ENCODE measurements around the gene UNC13C.
A peak's percentile ranks its signal among the peaks of the same experiment; 100 is the strongest.
"Not testable (repeated sequence)": the region's sequence is repeated elsewhere in the genome, so short reads cannot be mapped to it uniquely, and the experiment has no call there.

Gene UNC13C

DNA sequence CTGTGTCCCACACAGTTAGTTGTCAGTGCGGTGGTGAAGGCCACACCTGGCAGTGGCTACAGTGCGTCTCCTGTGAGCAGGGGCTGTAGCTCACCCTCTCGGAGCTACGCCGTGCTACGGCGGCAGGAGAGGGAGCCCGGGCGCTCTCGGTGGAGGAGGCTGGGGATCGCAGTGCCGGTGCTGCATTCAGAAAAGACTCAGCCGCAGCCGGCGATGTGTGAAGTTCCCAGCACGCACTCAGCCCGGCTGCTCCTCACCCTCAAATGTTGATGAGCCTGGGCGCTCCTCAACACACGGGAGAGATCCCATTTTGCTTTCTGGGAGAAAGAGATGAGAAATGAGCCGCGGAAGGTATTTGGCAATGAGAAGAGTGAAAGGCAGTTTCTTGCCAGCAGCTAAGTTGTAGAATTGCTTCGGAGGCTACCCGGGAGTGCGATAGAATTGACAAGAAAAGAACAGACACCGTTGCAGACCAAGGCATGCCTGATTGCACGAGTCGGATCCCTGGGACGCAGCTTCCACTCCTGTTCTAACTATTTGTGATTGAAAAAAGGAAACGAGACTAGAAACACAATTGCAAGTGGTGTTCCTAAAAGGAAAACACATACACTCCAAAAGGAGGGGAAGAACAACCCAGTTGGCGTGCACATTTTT, at the start of gene UNC13C:
UNC13C (plus strand) TSS at position 189 of the 654 bp plus-strand sequence. CDS start 34,463 bp downstream, outside the sequence.
- no peak for TF ChIP-seq CTCF (IDR thresholded peaks at IDR 0.05; ENCODE audit: extremely low read depth, missing control alignments)
- no peak for DNase-seq (ENCODE audit: low spot score)

- no peak for TF ChIP-seq CTCF (IDR thresholded peaks at IDR 0.05; ENCODE audit: extremely low read depth, missing control alignments)
- no peak for DNase-seq (ENCODE audit: low spot score)
Measured at GRCh38 chr15:53936137-53936536, 42.1 kb upstream of the UNC13C start.

DNA sequence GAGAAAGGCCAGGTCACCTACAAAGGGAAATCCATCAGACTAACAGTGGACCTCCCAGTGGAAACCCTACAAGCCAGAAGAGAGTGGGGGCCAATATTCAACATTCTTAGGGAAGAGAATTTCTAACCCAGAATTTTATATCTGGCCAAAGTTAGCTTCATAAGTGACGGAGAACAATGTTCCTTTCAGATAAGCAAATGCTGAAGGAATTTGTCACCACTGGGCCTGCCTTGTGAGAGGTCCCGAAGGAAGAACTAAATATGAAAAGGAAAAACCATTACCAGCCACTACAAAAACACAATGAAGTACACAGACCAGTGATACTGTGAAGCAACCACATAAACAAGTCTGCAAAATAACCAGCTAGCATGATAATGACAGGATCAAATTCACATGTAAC, 40.6 kb upstream of the UNC13C start:
- not testable (repeated sequence) for DNase-seq (ENCODE audit: low spot score)

DNA sequence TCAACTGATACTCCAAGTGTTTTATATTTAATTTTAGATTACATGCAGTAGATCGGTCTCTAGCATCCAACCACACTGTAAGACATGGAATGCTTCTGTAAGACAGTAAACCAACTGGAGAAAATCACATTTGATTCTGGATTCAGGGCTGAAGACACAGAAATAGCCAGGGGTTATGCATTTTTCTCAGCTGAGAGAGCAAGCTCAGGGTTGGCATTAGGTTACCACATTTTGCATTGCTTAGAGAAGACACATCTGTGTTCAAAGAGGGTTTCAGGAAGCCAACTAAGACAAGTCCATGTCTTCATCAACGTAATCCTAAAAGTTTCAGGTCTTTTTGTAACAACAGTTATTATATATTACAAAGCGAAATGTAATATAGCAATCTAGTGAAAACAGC, 27.7 kb upstream of the UNC13C start:
- DNase-seq (ENCODE audit: low spot score): no peak
- no peak for TF ChIP-seq CTCF (IDR thresholded peaks at IDR 0.05; ENCODE audit: extremely low read depth, missing control alignments)

GRCh38 chr15:53955396-53955795, 22.8 kb upstream of the UNC13C start:
- DNase-seq (ENCODE audit: low spot score): no peak
- no peak for TF ChIP-seq CTCF (IDR thresholded peaks at IDR 0.05; ENCODE audit: extremely low read depth, missing control alignments)

DNA sequence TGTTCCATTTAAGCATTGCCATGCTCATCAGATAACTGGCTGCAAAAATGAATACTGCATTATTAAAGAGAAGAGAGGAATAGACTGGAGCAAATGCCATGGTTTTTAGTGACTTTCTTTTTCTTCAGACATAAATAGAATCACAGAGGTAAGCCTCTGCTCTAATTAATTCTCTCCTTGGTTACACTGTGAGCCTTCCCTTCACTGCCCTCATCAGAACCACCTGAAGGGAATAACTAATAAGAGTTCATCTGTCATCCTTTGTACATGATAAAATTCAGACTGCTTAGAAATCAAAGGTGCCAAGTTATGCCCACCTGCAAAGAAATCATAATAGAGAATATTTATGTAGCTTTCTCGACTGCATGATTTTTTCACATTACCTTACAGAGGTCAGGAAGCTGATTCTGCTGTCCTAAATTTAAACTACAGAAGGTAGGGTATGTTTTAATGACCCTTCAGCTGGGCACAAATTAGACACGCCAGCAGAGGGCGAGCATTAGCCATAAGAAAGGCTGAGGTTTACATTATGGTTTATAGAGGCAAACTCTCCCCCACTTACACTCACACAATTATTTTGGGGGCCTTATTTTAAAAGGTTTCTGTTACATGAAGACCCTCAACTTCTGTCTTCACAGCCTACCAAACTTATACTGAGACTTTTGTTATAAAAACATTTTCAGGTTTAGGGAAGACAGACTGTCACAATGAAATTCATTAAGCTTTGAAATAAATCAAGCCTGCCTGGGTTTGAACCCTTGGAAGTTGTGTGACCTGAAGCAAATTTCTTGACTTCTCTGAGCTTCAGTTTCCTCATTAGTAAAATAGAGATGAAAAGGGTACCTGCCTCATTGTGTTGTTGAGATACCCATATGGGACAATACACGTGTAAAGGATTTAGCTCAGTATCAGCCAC, 15.3 kb upstream of the UNC13C start:
- TF ChIP-seq CTCF (IDR thresholded peaks at IDR 0.05; ENCODE audit: extremely low read depth, missing control alignments): peak; percentile 6
- DNase-seq (ENCODE audit: low spot score): no peak

GRCh38 chr15:53963801-53964200, 14.4 kb upstream of the UNC13C start:
- no peak for TF ChIP-seq CTCF (IDR thresholded peaks at IDR 0.05; ENCODE audit: extremely low read depth, missing control alignments)
- no peak for DNase-seq (ENCODE audit: low spot score)

Measured in GM20000 (cell line).